ENCODE measurements around the gene GPATCH11.

The GPATCH11 gene

DNA sequence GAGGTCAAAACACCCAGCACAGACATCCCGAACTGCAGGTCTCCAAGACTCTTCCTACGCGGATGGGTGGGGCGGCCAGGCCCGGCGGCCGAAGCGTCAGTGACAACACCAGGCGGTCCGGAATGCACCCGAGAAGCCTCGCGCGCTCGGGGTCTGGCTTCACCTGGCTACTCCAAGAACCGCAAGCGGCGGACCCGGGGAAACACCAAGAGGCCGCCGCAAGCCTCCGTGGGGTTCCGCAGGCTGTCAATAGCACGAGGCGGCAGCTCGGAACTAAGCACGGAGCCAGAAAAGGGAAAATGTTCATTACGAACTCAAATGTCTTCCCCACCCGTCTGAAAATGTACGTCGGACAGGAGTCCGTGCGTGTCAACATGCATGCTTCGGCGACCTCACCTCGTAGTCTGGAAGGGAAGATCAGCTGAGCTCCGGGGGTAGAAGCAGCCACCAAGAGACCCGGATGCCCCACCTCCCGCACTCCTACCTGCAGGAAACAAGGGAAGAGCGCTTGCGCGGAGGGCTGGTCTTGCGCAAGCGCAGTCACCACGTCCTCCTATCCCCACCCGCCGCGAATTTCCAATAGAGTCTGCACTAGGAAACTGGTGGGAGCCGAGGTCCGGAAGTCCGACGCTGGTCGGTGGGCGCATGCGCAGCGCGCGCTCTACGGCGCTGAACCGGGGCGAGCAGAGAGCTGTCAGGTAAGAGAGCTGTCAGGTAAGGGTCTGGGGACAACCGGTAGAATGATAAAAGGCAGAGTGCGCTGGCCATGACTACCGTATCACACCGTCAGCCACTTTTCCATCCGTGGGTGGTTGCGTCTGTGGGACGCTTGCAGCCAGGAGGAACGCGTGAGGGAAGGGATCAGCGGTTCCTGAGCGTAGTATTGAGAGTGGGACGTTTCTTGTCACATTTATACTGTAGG is at the start of gene GPATCH11, which contains the start of gene HEATR5B:
GPATCH11 (plus strand) TSS at position 646 of the 922 bp plus-strand sequence. CDS start 3,864 bp downstream, outside the sequence.
HEATR5B (minus strand) TSS at position 500 of the 922 bp plus-strand sequence. CDS start 958 bp downstream, outside the sequence.
- DNase-seq: peak; percentile 93
- ATAC-seq: peak; percentile 92

DNA sequence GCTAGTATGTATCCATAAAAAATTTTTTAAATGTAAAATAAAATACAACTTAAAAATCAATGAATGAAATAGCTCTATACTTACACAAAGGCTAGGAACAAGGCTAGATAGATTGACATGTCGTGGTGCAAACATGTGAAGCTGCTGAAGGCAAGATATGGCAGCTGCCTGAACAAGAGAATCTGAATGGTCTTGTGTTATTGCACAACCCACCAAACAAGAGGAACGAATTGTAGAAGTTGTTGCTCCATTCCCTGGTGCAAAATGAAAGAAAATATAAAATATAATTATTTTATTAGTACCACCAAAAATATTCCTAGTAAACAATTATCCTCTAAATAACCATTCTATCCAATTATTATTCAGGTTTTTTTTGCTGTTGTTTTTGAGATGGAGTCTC is 46.5 kb upstream of the GPATCH11 start:
- no peak for DNase-seq
- ATAC-seq: no peak

DNA sequence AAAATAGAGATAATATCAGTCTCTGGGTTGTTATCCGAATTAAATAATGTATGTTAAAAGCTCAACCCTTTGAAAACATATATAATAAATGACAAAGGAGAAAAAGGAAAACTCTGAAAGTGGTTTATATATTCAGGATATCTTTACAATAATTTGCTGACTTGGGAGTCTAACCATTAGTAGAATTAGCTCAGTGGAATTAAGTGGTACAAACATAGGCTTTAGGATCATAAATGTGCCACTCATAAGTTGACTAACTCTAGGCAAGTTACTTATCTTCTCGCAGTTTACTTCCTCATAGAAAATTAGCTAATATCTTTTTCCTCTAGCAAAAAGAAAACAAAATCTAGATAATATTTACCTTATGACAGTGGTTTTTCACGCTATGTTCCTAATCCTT is 44.7 kb upstream of the GPATCH11 start:
- ATAC-seq (no peak), DNase-seq (no peak)

DNA sequence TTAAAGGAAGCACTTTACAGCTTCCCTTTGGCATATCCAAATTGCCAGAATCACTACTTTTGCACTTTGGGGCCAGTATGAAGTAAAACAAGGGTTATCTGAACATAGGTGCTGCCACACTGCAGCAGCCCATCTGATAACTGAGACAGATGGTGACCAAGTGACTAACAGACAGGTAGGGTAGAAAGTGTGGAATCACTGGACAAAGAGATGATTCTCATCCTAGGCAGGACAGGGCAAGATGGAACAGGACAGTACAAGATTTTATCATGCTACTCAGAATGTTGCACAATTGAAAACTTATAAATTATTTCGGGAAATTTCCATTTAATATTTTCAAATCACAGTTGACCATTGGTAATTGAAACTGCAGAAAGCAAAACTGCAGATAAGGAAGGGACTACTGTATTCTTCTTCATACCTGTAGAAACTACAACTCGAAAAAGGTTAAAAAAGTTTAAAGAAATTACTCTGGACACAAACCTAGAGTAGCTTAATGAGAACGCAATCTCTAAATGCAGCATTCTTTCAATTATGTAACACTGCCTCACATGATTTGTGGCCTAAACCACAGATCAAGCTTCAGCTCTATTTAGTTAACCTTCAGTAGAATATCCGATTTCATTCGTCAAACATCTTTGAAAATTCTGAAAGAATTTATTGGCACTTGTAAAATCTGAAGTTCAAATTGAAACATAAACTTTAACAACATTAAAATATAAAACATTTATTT is 31.6 kb upstream of the GPATCH11 start:
- DNase-seq: no peak
- ATAC-seq: no peak

DNA sequence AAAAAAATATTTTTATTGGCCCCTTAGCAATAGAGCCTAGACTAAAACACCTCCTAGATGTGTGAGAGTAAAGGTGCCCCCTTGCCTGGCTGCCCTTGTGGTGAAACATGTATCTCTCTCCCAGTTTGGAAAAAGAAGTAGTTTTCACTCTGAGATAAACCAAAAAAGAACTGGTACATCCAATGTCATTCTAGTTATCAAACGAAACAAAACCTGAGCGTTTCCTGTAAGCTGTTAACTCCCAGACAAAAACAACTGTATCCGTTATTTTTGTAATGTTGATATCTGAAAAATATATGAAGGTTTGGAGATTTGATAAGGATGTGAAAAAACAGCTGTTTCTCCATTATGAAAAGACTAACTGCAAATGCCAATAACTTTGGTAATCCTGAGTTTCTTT is 24.5 kb upstream of the GPATCH11 start:
- no peak for DNase-seq
- ATAC-seq: no peak

DNA sequence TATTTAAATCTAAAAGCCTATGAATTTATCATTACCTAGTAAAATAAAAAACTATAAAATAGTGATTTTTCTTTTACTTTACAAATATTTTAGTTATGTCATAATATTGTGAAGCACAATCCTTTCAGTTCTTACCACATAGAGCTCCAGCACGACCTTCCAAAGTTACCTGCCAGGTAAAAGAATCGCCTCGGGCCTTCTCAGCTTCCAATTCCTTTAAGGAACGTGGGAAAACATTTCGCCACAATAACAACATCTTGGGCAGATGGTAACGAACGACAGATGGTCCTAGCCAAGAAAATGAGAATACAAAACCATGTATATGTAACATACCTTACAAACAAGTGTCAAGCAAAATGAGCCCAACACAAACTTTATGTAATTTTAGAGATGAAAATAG is 23.9 kb upstream of the GPATCH11 start:
- DNase-seq (no peak), ATAC-seq (no peak)

DNA sequence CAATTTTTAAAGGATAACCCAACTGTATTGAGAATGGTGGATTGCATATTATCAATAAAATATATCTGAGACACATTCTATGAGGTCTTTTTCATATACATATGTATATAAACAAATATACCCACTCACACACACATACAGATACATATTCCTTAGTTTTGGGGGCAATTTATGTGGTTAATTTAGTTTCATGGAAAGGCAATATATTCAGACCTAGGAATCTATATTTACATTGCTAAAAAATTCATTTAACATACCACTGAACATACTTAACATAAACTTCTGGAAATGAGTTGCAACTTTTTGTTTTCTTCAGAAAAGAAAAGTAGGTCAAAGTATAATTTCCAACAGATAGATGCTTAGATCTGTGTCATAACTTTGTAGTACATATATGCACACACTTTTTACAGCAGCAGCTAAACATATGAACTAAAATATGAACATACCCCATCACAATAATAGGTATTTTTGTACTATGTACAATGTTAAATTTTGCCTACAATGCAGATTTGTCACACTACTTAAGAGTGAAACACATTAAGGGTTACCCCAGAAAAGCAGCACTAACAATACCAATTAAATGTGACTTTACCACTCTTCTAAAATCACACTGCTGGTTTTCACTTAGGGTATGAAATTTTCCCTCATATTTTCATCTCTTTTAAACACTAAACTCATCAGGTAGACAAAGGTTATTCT is 23.2 kb upstream of the GPATCH11 start:
- ATAC-seq (no peak), DNase-seq (no peak)

DNA sequence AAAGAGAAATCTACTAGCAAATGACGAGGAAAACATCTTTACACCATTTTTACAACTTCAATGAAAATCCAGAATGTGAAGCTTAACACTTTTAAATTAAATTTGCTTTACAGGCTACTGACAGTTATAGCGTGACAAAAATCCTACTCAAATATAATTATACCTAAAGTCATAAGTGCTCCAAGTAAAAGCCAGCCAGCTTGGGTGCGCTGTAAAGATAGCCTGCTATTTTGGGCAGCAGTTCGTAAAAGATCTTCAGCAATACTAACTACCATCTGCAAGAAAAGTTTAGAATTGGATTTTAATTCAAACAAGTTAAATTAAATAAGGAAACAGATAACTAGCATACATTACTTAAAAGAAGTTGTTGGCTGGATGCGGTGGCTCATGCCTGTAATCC is 22.5 kb upstream of the GPATCH11 start:
- ATAC-seq: no peak
- no peak for DNase-seq

DNA sequence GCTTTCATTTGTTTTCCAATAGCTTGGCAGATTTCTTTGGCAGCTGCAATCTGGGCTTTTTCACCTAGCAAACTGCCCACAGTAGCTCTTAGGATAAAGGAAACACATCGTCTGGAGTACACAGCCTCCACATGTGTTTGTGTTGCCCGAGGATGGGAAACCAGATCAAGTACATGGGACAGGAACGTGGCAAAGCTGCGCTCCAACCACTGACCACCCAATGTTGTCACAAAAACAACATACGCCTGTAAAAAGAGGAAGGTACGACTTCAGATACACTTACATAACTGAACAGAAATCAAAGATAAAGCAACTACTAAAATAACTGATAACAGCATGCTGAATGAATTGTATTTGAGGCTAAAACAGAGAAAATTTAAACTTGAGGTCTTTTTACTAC is 15.6 kb upstream of the GPATCH11 start:
- no peak for ATAC-seq
- DNase-seq: no peak

DNA sequence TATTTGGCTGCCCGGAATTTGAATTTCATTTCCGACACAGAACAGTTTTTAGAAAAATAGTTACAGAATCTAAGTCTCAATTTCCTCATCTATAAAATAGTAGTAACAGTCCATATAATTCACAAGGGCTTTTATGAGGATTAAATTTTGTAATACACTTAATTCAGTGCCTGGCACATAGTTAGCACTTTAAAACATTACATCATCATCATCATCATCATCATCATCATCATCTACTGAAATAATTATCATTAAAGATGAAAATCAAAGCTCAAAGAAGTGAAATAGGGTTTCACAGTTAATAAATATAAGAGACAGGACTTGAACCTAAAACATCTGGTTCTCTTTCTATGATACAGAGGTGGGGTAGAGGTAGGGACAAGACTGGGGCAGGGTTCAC is 13.4 kb upstream of the GPATCH11 start:
- ATAC-seq (no peak), DNase-seq (no peak)

DNA sequence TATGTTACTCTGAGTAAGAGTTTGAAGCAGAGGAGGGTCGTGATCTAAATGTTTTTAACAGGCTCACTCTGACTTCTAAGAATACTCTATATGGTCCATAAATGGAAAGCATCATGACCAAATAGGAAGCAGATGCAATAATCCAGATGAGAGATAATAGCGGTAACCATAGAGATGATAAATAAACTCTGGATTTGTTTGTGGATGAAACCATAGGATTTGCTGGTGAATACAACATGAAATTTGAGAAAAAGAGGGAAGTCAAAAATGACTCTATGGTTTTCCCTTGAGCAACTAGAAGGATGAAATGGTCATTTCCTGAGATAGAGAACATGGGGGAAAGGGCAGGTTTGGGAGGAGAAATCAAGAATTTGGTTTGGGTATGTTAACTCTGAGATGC is 4.1 kb upstream of the GPATCH11 start:
- DNase-seq: no peak
- ATAC-seq: no peak

DNA sequence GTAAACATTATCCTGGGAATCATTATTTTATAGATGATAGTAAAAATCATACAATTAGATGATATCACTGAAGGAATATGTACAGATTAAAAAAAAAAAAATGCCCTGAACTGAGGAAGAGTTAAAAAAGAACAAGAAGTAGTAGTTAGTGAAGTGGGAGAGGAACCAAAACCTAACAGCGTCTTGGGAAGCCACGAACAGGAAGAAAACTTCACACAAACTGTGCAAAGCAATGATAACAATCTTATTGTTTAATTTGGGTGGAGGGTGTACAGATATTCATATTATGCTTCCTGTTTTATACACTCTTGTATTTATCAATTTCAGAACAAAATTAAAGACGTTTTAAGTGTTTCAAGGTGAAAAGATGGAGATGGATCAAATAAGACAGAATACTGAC is 3.6 kb upstream of the GPATCH11 start:
- DNase-seq (no peak), ATAC-seq (no peak)

DNA sequence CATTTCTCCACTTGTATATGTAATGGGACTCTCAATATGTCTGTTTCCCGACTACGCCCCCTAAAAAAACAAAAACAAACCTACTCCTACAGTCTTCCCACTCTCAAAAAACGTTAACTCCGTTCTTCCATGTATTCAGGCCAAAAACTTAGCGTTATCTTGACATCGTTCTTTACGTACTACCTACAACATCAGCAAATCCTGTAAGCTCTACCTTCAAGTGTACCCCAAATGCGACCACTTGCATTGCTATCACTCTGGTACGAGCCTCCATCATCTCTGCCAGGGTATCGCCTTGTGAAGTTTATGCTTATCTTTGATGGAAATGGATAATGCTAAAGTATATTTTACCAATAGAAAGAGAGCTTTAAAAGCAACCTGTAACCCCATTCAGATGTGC is 479 bp downstream of the GPATCH11 start:
- ATAC-seq (no peak), DNase-seq (no peak)

DNA sequence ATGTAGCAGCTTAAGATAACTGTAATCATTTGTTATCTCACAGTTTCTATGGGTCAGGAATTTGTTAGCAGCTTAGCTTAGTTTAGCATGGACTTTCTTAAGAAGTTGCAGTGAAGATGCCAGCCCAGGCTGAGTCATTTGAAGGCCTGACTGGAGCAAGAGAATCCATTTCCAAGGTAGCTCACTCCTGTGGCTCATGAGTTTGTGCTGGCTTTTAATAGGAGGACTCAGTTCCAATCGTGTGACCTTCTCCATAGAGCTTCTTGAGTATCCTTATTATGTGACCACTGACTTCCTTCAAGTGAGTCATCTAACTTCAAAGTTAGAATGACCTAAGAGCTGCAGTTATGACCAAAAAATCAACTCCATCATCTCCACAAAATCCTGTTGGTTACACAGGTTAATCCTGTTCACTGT is 1.4 kb downstream of the GPATCH11 start:
- no peak for ATAC-seq
- DNase-seq: no peak

DNA sequence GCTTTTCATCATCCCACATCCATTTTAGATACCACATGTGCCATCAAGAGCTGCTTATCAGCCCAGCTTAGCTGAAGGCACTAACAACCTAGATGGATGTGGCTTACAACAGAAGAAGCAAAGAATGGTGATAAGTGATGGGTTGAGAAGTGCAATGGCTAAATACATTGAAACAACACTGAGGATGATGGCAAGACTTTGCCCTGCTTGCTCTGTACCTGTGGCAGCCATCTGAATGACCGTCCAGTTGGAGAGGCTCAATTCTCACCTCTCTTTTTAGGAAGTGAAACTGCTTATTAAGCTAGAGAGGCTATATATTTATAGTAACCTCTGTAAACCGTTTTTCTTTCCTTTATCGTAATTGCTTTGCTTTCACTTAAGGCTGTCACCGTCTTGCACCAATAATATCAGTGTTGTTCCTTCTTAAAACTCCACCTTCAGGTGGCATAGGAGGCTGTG is 5.7 kb downstream of the GPATCH11 start:
- peak; percentile 29 for ATAC-seq
- DNase-seq: no peak

DNA sequence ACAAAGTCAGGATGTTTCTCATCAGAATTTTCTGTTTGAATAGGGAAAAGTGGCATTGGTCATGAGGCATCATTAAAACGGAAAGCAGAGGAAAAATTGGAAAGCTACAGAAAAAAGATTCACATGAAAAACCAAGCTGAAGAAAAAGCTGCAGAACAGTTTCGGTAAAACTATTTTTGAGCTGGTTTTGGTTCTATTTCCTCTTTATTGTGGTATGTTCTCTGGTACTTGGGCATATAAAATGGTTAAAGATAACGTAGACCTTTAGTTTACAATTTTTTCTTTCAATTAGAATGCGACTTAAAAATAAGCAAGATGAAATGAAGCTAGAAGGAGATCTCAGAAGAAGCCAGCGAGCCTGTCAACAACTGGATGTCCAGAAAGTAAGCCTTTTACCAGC is 7.6 kb downstream of the GPATCH11 start:
- no peak for DNase-seq
- ATAC-seq: no peak

DNA sequence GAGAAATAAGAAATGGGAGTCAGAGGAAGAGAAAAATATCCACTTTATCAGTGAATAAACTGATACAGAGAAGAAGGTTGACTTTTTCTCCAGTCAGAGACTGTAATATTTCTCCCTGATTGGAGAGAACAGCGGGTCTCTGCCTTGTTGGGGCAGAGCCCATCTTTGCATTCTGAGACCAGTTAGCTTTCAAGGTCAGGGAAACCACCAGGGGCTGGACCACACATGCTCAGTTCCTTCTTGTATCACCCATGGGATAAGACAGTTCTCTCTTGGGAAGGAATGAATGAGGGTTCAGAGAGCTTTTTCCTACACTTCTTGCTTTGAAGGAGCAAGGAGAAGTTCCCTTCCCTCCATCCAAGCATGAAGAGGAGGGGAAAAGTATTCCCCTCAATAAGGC is 12.2 kb downstream of the GPATCH11 start:
- ATAC-seq (no peak), DNase-seq (no peak)

DNA sequence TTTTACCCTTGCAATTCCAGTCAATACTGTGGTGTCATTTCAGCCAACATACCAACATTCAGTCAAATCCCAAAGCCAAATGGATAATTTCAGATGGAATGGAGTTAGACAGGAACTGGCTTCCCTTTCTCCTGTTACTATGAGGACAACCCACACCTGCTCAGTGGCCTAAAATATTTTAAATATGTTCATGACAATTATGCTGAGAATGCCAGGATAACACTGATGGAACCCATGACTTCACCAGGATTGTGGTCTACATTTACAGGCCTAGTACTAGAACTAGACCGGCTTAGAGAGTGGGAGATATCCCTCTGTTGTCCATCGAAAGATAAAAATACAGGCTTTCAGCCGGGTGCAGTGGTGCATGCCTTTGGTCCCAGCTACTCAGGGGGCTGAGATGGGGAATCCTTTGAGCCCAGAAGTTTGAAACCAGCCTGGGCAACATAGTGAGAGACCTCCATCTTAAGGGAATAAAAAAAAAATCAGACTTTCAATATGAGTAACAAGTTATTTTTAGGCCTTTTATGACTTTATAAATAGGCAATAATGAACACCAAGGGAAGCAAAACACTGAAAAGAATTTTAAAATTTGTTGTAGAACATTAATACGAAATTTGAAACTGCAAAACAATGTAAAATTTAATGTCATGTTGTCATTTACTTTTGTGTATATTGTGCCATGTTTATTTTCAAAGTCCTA is 14.2 kb downstream of the GPATCH11 start:
- DNase-seq: no peak

DNA sequence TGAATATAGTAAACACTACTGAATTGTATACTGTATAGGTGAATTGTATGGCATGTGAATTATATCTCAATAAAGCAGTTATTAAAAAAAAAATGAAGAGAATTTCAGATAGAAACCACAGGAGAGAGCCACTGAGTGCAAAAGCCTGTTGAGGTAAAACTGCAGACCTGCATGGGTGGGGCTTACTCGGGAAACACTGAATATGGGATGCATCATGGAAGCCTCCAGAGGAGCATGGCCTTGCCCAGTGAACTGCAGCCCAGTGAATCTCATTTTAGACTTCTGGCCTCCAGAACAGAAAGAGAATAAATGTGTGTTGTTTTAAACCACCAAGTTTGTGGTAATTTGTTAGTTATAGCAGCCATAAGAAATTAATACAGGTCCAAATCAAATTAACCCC is 15.7 kb downstream of the GPATCH11 start:
- ATAC-seq (no peak), DNase-seq (no peak)

More for the DNA sequence above, 14.2 kb downstream of the GPATCH11 start:
- no peak for ATAC-seq

DNA sequence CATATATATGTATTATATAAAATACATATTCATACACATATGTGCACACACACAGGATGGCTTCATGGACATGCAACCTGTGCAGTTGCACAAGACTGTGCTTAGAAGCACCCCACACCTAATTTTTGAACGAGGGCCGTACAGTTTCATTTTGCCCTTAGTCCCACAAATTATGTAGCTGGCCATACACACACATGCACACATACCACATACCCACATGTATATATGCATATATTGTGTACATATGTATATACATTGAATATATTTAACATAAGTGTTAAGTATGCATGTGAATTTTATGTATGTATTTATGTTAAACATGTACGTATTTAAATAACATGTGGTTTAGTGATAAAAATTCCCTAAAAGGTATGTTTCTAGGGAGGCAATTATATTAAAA is 18.3 kb downstream of the GPATCH11 start:
- ATAC-seq (no peak), DNase-seq (no peak)

DNA sequence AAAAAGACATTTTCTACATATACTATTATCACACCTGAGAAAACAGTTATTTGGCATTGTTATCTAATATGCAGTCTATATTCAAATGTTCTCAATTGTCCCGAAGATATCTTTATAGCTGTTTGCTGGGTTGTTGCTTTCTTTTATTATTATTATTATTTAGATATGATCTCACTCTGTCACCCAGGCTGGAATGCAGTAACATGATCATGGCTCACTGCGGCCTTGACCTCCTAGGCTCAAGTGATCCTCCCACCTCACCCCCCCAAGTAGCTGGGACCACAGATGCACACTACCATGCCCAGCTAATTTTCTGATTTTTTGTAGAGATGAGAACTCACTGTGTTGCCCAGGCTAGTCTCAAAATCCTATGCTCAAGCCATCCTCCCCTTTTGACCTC is 19.9 kb downstream of the GPATCH11 start:
- ATAC-seq: no peak
- no peak for DNase-seq

DNA sequence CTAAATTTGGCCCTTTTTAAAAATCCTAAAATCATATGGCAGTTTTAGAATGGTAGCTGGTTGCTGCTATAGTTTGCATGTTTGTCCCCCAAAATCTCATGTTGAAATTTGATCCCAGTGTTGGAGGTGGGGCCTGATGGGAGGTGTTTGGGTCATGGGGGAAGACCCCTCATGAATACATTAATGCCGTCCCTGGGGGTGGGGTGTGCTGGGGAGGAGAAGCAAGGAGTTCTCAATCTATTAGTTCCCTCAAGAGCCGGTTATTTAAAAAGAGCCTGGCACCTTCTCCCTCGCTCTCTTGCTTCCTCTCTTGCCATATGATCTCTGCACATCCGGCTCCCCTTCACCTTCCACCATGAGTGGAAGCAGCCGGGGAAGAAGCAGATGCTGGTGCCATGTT is 20.8 kb downstream of the GPATCH11 start:
- ATAC-seq (no peak), DNase-seq (no peak)
